ENCODE results near the gene LY6G5C. TPM values are rescaled to one million over a fixed set of nuclear protein-coding genes. Genes with fewer than 3 reads are reported as not detected.
A peak's percentile ranks its signal among the peaks of the same experiment; 100 is the strongest.

The LY6G5C gene
- total and polyA plus RNA-seq, 2 of the 13 experiments (the other 11 are each of a cell fraction or from before 2014, with no cell fraction given) = 0.33 to 0.55 TPM

DNA sequence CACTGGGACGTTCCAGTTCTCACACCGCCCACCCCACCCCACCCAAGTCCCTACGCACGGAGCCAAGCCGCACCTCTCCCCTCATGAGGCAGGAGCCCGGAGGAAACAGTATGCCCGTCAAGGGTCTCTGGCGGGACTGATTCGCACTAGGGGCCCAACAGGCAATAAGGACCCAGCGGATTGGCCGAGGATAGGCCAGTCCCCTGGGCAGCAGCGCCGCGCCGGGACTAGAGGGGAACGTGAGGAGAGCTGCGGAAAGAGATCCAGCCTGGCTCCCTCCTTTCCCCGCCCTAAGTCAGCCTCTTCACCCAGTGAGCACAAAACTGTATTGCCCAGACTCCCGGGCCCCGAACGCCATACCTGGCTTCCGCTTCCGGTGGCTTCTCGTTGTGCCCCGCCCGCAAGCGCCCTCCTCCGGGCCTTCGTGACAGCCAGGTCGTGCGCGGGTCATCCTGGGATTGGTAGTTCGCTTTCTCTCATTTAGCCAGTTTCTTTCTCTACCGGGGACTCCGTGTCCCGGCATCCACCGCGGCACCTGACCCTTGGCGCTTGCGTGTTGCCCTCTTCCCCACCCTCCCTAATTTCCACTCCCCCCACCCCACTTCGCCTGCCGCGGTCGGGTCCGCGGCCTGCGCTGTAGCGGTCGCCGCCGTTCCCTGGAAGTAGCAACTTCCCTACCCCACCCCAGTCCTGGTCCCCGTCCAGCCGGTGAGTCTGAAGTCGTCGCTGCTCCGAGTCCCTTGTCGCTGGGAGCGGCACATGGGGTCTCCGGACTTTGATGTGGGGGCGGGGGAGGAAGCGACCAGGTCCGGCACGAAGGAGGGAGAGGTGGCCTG, 15.1 kb downstream of the LY6G5C start, which contains the start of gene CSNK2B (continued):
- TF ChIP-seq ZNF510 (CRISPR knock-in tag; IDR thresholded peaks at IDR 0.05; ENCODE audit: low read depth) (peak; percentile 69), KDM5B (CRISPR knock-in tag; IDR thresholded peaks at IDR 0.05; ENCODE audit: borderline replicate concordance) (peak; percentile 79; the same call in 1 of the 2 replicates), ZNF138 (CRISPR knock-in tag; IDR thresholded peaks at IDR 0.05; ENCODE audit: low read depth) (no peak), MTA1 (CRISPR knock-in tag; IDR thresholded peaks at IDR 0.05; ENCODE audit: borderline replicate concordance) (peak; percentile 42; the same call in 1 of the 2 replicates), RAD21 (CRISPR knock-in tag; IDR thresholded peaks at IDR 0.05) (peak; percentile 8; the same call in 1 of the 2 replicates), ISL2 (CRISPR knock-in tag; IDR thresholded peaks at IDR 0.05) (peak; percentile 56; the same call in 1 of the 2 replicates), FOSL2 (CRISPR knock-in tag; IDR thresholded peaks at IDR 0.05) (0 out of 2 replicates have a peak, but pooled peaks have one; percentile 43), ARHGAP35 (CRISPR knock-in tag; IDR thresholded peaks at IDR 0.05; ENCODE audit: borderline replicate concordance) (0 out of 2 replicates have a peak, but pooled peaks have one; percentile 13), ZNF431 (CRISPR knock-in tag; IDR thresholded peaks at IDR 0.05; ENCODE audit: borderline replicate concordance, low read depth) (no peak), GPN1 (CRISPR knock-in tag; IDR thresholded peaks at IDR 0.05; ENCODE audit: borderline replicate concordance) (peak; percentile 77; the same call in 1 of the 2 replicates), SNAPC5 (CRISPR knock-in tag; IDR thresholded peaks at IDR 0.05; ENCODE audit: borderline replicate concordance) (0 out of 2 replicates have a peak, but pooled peaks have one; percentile 33), HNRNPH1 (optimal IDR thresholded peaks at IDR 0.05; ENCODE audit: low read depth, low read length) (peak; percentile 83), MEIS1 (CRISPR knock-in tag; IDR thresholded peaks at IDR 0.05; ENCODE audit: borderline replicate concordance) (peak; percentile 73; the same call in 1 of the 2 replicates), SMC3 (IDR thresholded peaks at IDR 0.05; ENCODE audit: low read length) (no peak)
- TF ChIP-seq, protein P1, sequence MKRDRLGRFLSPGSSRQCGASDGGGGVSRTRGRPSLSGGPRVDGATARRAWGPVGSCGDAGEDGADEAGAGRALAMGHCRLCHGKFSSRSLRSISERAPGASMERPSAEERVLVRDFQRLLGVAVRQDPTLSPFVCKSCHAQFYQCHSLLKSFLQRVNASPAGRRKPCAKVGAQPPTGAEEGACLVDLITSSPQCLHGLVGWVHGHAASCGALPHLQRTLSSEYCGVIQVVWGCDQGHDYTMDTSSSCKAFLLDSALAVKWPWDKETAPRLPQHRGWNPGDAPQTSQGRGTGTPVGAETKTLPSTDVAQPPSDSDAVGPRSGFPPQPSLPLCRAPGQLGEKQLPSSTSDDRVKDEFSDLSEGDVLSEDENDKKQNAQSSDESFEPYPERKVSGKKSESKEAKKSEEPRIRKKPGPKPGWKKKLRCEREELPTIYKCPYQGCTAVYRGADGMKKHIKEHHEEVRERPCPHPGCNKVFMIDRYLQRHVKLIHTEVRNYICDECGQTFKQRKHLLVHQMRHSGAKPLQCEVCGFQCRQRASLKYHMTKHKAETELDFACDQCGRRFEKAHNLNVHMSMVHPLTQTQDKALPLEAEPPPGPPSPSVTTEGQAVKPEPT (CRISPR knock-in tag; IDR thresholded peaks at IDR 0.05; ENCODE audit: low read depth) = no peak
- TF ChIP-seq, protein P2, sequence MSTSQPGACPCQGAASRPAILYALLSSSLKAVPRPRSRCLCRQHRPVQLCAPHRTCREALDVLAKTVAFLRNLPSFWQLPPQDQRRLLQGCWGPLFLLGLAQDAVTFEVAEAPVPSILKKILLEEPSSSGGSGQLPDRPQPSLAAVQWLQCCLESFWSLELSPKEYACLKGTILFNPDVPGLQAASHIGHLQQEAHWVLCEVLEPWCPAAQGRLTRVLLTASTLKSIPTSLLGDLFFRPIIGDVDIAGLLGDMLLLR (CRISPR knock-in tag; IDR thresholded peaks at IDR 0.05) = peak; percentile 74; the same call in 1 of the 2 replicates
- TF ChIP-seq, protein P3, sequence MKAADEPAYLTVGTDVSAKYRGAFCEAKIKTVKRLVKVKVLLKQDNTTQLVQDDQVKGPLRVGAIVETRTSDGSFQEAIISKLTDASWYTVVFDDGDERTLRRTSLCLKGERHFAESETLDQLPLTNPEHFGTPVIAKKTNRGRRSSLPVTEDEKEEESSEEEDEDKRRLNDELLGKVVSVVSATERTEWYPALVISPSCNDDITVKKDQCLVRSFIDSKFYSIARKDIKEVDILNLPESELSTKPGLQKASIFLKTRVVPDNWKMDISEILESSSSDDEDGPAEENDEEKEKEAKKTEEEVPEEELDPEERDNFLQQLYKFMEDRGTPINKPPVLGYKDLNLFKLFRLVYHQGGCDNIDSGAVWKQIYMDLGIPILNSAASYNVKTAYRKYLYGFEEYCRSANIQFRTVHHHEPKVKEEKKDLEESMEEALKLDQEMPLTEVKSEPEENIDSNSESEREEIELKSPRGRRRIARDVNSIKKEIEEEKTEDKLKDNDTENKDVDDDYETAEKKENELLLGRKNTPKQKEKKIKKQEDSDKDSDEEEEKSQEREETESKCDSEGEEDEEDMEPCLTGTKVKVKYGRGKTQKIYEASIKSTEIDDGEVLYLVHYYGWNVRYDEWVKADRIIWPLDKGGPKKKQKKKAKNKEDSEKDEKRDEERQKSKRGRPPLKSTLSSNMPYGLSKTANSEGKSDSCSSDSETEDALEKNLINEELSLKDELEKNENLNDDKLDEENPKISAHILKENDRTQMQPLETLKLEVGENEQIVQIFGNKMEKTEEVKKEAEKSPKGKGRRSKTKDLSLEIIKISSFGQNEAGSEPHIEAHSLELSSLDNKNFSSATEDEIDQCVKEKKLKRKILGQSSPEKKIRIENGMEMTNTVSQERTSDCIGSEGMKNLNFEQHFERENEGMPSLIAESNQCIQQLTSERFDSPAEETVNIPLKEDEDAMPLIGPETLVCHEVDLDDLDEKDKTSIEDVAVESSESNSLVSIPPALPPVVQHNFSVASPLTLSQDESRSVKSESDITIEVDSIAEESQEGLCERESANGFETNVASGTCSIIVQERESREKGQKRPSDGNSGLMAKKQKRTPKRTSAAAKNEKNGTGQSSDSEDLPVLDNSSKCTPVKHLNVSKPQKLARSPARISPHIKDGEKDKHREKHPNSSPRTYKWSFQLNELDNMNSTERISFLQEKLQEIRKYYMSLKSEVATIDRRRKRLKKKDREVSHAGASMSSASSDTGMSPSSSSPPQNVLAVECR (CRISPR knock-in tag; IDR thresholded peaks at IDR 0.05; ENCODE audit: borderline replicate concordance) = peak; percentile 83
- TF ChIP-seq, protein P4, sequence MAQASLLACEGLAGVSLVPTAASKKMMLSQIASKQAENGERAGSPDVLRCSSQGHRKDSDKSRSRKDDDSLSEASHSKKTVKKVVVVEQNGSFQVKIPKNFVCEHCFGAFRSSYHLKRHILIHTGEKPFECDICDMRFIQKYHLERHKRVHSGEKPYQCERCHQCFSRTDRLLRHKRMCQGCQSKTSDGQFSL (CRISPR knock-in tag; IDR thresholded peaks at IDR 0.05) = no peak; the same call in 1 of the 2 replicates
- TF ChIP-seq, protein P5, sequence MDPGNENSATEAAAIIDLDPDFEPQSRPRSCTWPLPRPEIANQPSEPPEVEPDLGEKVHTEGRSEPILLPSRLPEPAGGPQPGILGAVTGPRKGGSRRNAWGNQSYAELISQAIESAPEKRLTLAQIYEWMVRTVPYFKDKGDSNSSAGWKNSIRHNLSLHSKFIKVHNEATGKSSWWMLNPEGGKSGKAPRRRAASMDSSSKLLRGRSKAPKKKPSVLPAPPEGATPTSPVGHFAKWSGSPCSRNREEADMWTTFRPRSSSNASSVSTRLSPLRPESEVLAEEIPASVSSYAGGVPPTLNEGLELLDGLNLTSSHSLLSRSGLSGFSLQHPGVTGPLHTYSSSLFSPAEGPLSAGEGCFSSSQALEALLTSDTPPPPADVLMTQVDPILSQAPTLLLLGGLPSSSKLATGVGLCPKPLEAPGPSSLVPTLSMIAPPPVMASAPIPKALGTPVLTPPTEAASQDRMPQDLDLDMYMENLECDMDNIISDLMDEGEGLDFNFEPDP (CRISPR knock-in tag; conservative IDR thresholded peaks at IDR 0.05) = no peak
